NK-92 (cell line): ENCODE data around the gene KDM4B.
A peak's percentile ranks its signal among the peaks of the same experiment; 100 is the strongest.
"Not testable (repeated sequence)": the region's sequence is repeated elsewhere in the genome, so short reads cannot be mapped to it uniquely, and the experiment has no call there.

Experiments used
- DNase-seq: peaks from one replicate; lab custom pipeline; 2025; ENCODE audit not compliant: unreplicated experiment; lab: John Stamatoyannopoulos, UW

KDM4B gene

DNA sequence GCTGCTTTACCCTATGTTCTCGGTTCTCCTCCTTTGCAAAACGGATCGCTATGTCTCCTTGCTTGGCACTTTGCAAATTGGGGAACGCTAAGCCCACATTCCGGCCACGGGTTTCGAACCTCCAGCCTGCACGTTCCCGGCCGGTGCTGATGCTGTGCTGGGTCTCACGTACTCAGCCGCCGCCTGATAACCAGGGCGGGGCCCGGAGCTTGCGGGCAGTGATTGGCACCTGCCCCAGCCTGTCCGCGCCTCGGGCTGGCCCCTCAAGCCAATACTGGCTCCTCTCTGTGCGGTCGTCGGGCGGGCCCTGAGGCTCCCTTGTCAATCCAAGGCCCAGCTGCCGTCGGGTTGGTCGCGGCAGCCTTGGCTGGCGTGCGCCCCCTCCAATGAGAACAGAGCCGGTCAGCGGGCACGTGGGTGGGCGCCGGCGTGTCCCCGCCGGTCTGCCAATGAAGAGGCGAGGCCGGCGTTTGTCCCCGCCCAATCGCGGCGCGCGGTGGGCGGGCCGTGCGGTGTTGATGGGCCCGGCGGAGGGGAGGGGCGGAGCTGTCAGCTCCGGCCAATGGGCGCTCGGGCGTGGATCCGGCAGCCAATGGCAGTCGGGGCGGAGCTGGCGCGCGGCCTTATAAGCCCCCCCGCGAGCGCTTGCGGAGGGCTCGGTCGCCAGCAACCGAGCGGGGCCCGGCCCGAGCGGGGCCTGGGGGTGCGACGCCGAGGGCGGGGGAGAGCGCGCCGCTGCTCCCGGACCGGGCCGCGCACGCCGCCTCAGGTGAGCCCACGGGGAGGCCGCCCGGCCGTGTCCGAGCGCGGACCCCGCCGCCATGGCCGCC, at the start of gene KDM4B:
Gene KDM4B (plus strand): TSS at position 652 of the 830 bp plus-strand sequence. CDS start 63,778 bp downstream, outside the sequence.
- DNase-seq: peak; percentile 93

- no peak for DNase-seq
Measured at GRCh38 chr19:4922530-4923275, 46.2 kb upstream of the KDM4B start.

- DNase-seq: no peak
Measured at GRCh38 chr19:4923276-4923747, 45.6 kb upstream of the KDM4B start.

DNA sequence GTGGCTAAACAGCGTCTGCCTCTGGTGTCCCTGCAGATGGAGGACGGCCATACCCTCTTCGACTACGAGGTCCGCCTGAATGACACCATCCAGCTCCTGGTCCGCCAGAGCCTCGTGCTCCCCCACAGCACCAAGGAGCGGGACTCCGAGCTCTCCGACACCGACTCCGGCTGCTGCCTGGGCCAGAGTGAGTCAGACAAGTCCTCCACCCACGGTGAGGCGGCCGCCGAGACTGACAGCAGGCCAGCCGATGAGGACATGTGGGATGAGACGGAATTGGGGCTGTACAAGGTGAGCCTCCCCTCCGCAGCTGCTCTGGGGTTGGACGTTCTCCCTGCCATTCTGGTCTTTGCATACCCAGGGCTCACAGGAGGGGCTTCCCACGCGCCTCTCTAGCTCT, 39.7 kb upstream of the KDM4B start:
- DNase-seq: no peak

DNA sequence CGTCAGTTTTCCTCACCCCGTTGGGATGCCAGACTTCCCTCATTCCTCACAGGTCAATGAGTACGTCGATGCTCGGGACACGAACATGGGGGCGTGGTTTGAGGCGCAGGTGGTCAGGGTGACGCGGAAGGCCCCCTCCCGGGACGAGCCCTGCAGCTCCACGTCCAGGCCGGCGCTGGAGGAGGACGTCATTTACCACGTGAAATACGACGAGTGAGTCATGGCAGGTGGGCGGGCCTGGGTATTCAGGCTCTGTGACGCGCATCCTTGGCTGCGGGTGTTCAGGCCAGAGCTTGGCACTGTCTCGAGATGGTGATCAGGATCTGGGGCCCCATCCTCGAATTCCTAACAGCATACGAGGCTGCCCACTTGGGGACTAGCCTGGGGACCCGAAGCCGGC, 38.2 kb upstream of the KDM4B start:
- DNase-seq: no peak

GRCh38 chr19:4932711-4933110, 36.2 kb upstream of the KDM4B start:
- no peak for DNase-seq

DNA sequence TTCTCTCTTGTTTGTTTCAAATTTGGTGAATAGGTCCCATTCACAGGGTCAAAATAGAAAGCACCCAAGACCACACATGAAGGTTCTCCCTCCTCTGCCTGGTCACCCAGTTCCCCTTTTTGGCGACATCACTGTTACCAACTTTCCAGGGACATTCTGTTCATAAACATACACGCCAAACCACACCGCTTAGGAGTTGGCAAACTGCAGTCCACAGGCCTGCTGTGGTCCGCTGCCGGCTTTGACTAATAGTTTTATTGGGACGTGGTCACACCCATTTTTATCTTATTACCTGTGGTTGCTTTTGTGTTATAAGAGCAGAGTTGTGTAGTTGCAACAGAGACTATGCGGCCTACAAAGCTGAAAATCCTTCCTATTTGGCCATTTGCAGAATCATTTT, 35.4 kb upstream of the KDM4B start:
- no peak for DNase-seq

DNA sequence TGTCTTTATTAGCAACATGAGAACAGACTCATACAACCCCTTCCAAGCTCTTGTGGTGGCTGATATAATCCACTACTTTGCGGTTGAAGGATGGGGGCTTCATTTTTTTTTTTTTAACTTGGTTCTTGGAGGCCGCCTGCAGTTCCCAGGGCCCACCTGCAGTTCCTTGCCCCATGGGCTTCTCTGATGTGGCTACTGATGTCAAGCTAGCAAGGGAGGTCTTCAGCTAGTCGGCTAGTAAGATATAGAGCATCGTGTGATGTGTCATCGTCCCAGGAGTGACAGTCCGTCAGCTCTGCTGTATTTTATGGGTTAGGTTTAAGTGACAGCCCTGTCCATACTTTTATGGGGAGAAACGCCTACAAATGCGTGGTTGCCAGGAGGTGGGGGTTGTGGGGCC, 33.5 kb upstream of the KDM4B start:
- no peak for DNase-seq

GRCh38 chr19:4937060-4937459, 31.9 kb upstream of the KDM4B start:
- DNase-seq: no peak

- not testable (repeated sequence) for DNase-seq
Measured at GRCh38 chr19:4938461-4938860, 30.5 kb upstream of the KDM4B start.

DNA sequence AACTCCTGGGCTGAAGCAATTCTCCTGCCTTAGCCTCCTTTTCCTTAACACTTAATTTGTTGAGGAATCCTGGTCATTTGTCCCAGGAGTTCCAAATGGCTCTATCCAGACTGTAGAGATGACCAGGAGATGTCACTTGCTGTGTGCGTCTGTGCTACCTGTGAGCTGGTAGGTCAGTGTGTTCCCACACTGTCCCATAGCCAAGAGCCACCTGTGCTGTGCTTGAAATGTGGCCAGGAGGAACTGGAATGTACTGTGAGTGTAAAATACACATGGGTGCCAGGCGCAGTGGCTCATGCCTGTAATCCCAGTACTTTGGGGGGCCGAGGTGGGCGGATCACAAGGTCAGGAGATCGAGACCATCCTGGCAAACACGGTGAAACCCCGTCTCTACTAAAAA, 29.4 kb upstream of the KDM4B start:
- DNase-seq: no peak

DNA sequence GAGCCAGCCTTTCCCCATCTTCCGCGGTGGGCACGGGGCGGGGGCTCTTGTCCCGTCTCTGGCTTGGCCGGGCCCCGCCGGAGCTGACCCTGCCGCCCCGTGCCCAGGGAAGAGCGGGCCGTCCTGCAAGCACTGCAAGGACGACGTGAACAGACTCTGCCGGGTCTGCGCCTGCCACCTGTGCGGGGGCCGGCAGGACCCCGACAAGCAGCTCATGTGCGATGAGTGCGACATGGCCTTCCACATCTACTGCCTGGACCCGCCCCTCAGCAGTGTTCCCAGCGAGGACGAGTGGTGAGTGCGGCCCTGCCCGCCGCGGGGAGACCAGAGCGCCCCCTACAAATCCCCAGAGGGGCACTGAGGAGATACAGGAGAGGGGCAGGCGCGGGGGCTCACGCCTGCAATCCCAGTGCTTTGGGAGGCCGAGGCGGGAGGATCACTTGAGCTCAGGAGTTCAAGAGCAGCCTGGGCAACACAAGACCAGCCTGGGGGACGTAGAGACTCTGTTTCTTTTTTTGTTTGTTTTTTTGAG, 27.2 kb upstream of the KDM4B start:
- not testable (repeated sequence) for DNase-seq

DNA sequence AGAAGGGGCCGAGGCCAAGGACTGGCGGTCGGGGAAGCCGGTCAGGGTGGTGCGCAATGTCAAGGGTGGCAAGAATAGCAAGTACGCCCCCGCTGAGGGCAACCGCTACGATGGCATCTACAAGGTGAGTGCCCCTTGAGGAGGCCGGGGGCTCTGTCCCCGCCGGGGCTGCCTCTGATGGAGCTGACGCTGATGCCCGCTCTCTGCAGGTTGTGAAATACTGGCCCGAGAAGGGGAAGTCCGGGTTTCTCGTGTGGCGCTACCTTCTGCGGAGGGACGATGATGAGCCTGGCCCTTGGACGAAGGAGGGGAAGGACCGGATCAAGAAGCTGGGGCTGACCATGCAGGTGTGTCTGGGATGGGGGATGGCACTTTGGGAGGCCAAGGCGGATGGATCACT, 18.3 kb upstream of the KDM4B start:
- not testable (repeated sequence) for DNase-seq

DNA sequence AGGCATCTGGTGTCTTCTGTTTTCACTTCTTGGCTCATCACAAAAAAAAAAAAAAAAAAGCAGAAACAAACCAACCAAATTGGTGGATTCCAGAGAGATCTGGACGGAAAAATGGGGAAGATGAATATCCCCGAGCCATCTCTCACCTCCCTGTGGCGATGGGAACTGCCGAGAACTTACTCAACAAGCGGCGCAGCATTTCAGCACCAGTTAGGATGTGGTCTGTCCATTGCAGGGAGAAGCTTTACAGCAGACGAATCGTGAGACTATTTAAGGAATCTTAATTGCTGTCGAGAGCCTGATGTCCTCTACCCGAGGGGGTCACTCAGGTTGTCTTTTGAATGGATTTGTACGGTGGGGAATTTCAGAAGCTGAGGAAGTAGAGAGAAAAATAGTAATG, 17.3 kb upstream of the KDM4B start:
- no peak for DNase-seq

- DNase-seq: no peak
Measured at GRCh38 chr19:4952945-4953344, 16.0 kb upstream of the KDM4B start.

DNA sequence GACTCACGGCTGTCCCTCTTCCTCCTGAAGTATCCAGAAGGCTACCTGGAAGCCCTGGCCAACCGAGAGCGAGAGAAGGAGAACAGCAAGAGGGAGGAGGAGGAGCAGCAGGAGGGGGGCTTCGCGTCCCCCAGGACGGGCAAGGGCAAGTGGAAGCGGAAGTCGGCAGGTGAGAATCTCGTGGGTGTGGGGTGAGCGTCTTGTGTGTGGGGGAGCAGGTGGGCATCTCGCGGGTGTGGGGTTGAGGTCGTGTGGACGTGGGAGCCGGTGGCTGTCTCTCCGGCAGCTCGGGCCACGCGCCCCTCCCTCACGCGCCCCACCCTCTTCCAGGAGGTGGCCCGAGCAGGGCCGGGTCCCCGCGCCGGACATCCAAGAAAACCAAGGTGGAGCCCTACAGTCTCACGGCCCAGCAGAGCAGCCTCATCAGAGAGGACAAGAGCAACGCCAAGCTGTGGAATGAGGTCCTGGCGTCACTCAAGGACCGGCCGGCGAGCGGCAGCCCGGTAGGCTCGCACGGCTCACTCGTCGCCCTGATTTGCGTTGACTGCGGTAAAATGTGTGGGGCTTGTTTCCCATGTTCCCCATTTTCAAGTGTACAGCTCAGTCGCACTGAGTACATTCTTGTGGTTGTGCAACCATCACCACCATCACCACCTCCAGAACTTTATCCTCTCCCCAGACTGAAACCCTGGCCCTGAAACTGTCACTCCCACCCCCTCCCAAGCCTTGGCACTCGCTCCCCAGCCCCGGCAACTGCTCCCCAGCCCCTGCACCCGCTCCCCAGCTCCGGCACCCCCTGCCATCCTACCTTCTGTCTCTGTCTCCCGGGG, 14.4 kb upstream of the KDM4B start:
- DNase-seq: not testable (repeated sequence)

GRCh38 chr19:4955274-4955673, 13.6 kb upstream of the KDM4B start:
- DNase-seq: no peak

DNA sequence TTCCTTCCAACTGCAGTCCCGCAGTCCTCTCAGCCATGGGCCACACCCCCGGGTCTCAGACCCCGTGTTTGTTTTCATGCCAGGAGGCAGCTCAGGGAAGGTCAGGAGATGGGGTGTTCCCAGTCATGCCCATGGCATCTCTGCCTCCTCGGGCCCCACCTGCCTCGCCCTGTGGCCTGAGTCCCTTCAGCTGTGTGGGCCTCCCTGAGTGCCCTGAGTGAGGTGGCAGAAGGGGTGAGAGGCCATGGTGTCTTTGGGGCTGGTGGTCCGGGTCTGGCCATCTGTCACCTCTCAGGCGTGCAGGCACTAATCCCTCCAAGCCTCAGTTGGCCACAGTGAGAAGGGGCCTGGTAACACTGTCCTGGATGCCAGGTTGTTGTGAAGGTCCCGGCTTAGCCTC, 10.9 kb upstream of the KDM4B start:
- DNase-seq: no peak

GRCh38 chr19:4962085-4962619, 6.8 kb upstream of the KDM4B start:
- DNase-seq: no peak

GRCh38 chr19:4965061-4965460, 3.9 kb upstream of the KDM4B start:
- no peak for DNase-seq

GRCh38 chr19:4966591-4966990, 2.3 kb upstream of the KDM4B start:
- DNase-seq: no peak
